Measurements from ENCODE around the gene SUB1.

The SUB1 gene

GRCh38 chr5:32646061-32646969, 61.0 kb downstream of the SUB1 start:
- no peak for DNase-seq

GRCh38 chr5:32651088-32651487, 65.7 kb downstream of the SUB1 start:
- no peak for DNase-seq

GRCh38 chr5:32651638-32652037, 66.3 kb downstream of the SUB1 start:
- DNase-seq = no peak
